ENCODE measurements around the gene SAMD8. TPM values are rescaled to one million over a fixed set of nuclear protein-coding genes. Genes with fewer than 3 reads are reported as not detected.

The SAMD8 gene
- total and polyA plus RNA-seq, 11 donors, result 7.5 to 43.0 (median 23.4) TPM

- 79 to 84% (median 80%) methylated on average over 9 of the region's 9 CpGs for WGBS, 4 donors
- DNase-seq (no peak), ATAC-seq (no peak)
- no peak overlapping the region for H3K27ac ChIP-seq
- H3K4me1 ChIP-seq, result no peaks in the 10 kb centered on the region
- intact Hi-C loops (cut with DNase I), result no loop called here
- H3K4me3 ChIP-seq, result no peak overlapping the region
- no peaks in the 10 kb centered on the region for H3K27me3 ChIP-seq
- TF ChIP-seq POLR2A (IDR thresholded peaks at IDR 0.05) (no peak), CTCF (IDR thresholded peaks at IDR 0.05) (no peak)
- H3K36me3 ChIP-seq, result no peaks in the 10 kb centered on the region
- peaks cover 0 to 7% (median 1%) of the 10 kb centered on the region in 12 donors for H3K9me3 ChIP-seq
These were observed 31.9 kb upstream of the SAMD8 start for GRCh38 chr10:75079436-75080083.

GRCh38 chr10:75080554-75080953 lies 30.9 kb upstream of the SAMD8 start:
- H3K4me3 ChIP-seq, result no peak overlapping the region
- no peaks in the 10 kb centered on the region for H3K36me3 ChIP-seq
- ATAC-seq (no peak), DNase-seq (no peak)
- TF ChIP-seq POLR2A (IDR thresholded peaks at IDR 0.05) (no peak), CTCF (IDR thresholded peaks at IDR 0.05) (no peak)
- peaks cover 0 to 7% (median 1%) of the 10 kb centered on the region in 12 donors for H3K9me3 ChIP-seq
- intact Hi-C loops (cut with DNase I), result no loop called here
- H3K4me1 ChIP-seq, result no peaks in the 10 kb centered on the region
- 93 to 100% (median 96%) methylated on average over 4 of the region's 4 CpGs for WGBS, 4 donors
- H3K27me3 ChIP-seq, result no peaks in the 10 kb centered on the region
- H3K27ac ChIP-seq, result no peak overlapping the region

- 91 to 97% (median 95%) methylated on average over 5 of the region's 5 CpGs for WGBS, 4 donors
- no peak for ATAC-seq
- Histone ChIP-seq H3K4me1 (no peaks in the 10 kb centered on the region), H3K4me3 (no peak overlapping the region), H3K27me3 (no peaks in the 10 kb centered on the region), H3K27ac (no peak overlapping the region), H3K36me3 (no peaks in the 10 kb centered on the region), H3K9me3 (peaks cover 0 to 7% (median 1%) of the 10 kb centered on the region in 12 donors)
- DNase-seq, result no peak
- intact Hi-C loops (cut with DNase I), result no loop called here
- TF ChIP-seq POLR2A (IDR thresholded peaks at IDR 0.05) (no peak), CTCF (IDR thresholded peaks at IDR 0.05) (no peak)
These were observed 30.1 kb upstream of the SAMD8 start for GRCh38 chr10:75081379-75081778.

- WGBS, 4 donors, result 68 to 75% (median 71%) methylated on average over 10 of the region's 10 CpGs
These were observed 27.3 kb upstream of the SAMD8 start for GRCh38 chr10:75083972-75084833.

More at GRCh38 chr10:75083972-75084833, 27.3 kb upstream of the SAMD8 start:
- ATAC-seq (no peak), DNase-seq (no peak)
- H3K27me3 ChIP-seq, result no peaks in the 10 kb centered on the region
- intact Hi-C loops (cut with DNase I), result no loop called here
- H3K4me3 ChIP-seq, result no peak overlapping the region
- no peak overlapping the region for H3K27ac ChIP-seq
- peaks cover 0 to 7% (median 1%) of the 10 kb centered on the region in 12 donors for H3K9me3 ChIP-seq
- no peak for TF ChIP-seq CTCF (IDR thresholded peaks at IDR 0.05)
- no peak for TF ChIP-seq POLR2A (IDR thresholded peaks at IDR 0.05)
- H3K36me3 ChIP-seq, result no peaks in the 10 kb centered on the region
- no peaks in the 10 kb centered on the region for H3K4me1 ChIP-seq

All from heart left ventricle (tissue), 16 donors.